ENCODE data around the gene TMSB4X.

- TF ChIP-seq CTCF (conservative IDR thresholded peaks at IDR 0.05; ENCODE audit: low read depth, low read length) (no peak), BHLHE40 (IDR thresholded peaks at IDR 0.05; ENCODE audit: low read depth, low read length) (no peak), MXI1 (IDR thresholded peaks at IDR 0.05; ENCODE audit: borderline replicate concordance, low read depth, low read length) (no peak), POLR2A (IDR thresholded peaks at IDR 0.05; ENCODE audit: low read depth, low read length) (no peak), RAD21 (IDR thresholded peaks at IDR 0.05; ENCODE audit: low read length) (no peak), FOS (IDR thresholded peaks at IDR 0.05; ENCODE audit: low read depth, low read length) (no peak), USF2 (IDR thresholded peaks at IDR 0.05; ENCODE audit: low read depth, low read length) (no peak), MAFK (IDR thresholded peaks at IDR 0.05; ENCODE audit: low read depth, low read length) (no peak), SMC3 (IDR thresholded peaks at IDR 0.05; ENCODE audit: low read depth, low read length) (no peak), RFX5 (IDR thresholded peaks at IDR 0.05; ENCODE audit: low read depth, low read length) (no peak), CEBPB (IDR thresholded peaks at IDR 0.05; ENCODE audit: low read depth, low read length) (no peak), RCOR1 (IDR thresholded peaks at IDR 0.05; ENCODE audit: insufficient replicate concordance, low read length) (no peak)
Measured at GRCh38 chrX:12958059-12958458, 16.9 kb upstream of the TMSB4X start.
